Common myeloid progenitor, CD34-positive (primary cell): ENCODE measurements around the gene OSBPL7.

Source experiments
- CTCF ChIA-PET: fragments of 350-600 bp; sonication (Branson Sonifier 250); formaldehyde crosslinking; loops from one replicate; lab custom pipeline; 2021; ENCODE audit warnings: antibody characterized with exemption; lab: Charles Lee
- POLR2A ChIA-PET: fragments of 350-600 bp; sonication (Branson Sonifier 250); formaldehyde crosslinking; loops from one replicate; lab custom pipeline; 2021; ENCODE audit warnings: antibody characterized with exemption; lab: Charles Lee
- DNase-seq, 3 donors: peaks; one replicate each; pipeline versions ENCODE4 v3.0.0 to v3.0.0-alpha.2; 2013
- H3K27ac ChIP-seq, 2 experiments: 1 replicate in 1 of 2; 2 replicates in 1 of 2; pipeline ENCODE4 v1.7.0; 2013; ENCODE audit warnings: inconsistent platforms in 2 of 2, low read length in 2 of 2, mild to moderate bottlenecking in 2 of 2, low read depth in 1 of 2, moderate library complexity in 1 of 2; ENCODE audit not compliant: severe bottlenecking in 2 of 2, insufficient read depth in 1 of 2, poor library complexity in 1 of 2
- H3K27me3 ChIP-seq, 5 experiments: replicated peaks in 2 of 5; 1 replicate in 3 of 5; 2 replicates in 2 of 5; pipeline versions ENCODE4 v1.6.1 to v1.7.0; 2013; ENCODE audit warnings: low read length in 4 of 5, mild to moderate bottlenecking in 2 of 5, moderate library complexity in 2 of 5, inconsistent platforms in 1 of 5; ENCODE audit not compliant: insufficient read depth in 5 of 5, control insufficient read depth in 4 of 5
- H3K36me3 ChIP-seq, 4 experiments: 1 replicate in 2 of 4; 2 replicates in 2 of 4; pipeline versions ENCODE4 v1.6.1 to v1.7.0; 2013; ENCODE audit warnings: low read length in 3 of 4, control low read depth in 1 of 4, mild to moderate bottlenecking in 1 of 4; ENCODE audit not compliant: control insufficient read depth in 4 of 4, insufficient read depth in 4 of 4
- H3K4me1 ChIP-seq, 4 experiments: 1 replicate in 3 of 4; 2 replicates in 1 of 4; pipeline versions ENCODE4 v1.6.1 to v1.7.1; 2013; ENCODE audit warnings: low read length in 3 of 4, mild to moderate bottlenecking in 3 of 4, control low read depth in 1 of 4, inconsistent platforms in 1 of 4, moderate library complexity in 1 of 4; ENCODE audit not compliant: control insufficient read depth in 4 of 4, insufficient read depth in 4 of 4; ENCODE audit errors: control extremely low read depth in 1 of 4
- H3K4me3 ChIP-seq, 7 experiments: 1 replicate in 4 of 7; 2 replicates in 3 of 7; pipeline versions ENCODE4 v1.5.1 to v1.7.0; 2013; ENCODE audit warnings: mild to moderate bottlenecking in 7 of 7, low read length in 6 of 7, moderate library complexity in 6 of 7, inconsistent platforms in 2 of 7, low read depth in 2 of 7, control low read depth in 1 of 7; ENCODE audit not compliant: insufficient read depth in 4 of 7, control insufficient read depth in 1 of 7; ENCODE audit errors: extremely low read depth in 1 of 7
- H3K9me3 ChIP-seq, 5 experiments: 1 replicate in 4 of 5; 2 replicates in 1 of 5; pipeline versions ENCODE4 v1.6.1 to v1.7.1; 2013; ENCODE audit warnings: low read length in 4 of 5, mild to moderate bottlenecking in 2 of 5, inconsistent platforms in 1 of 5, low read depth in 1 of 5, moderate library complexity in 1 of 5; ENCODE audit not compliant: control insufficient read depth in 4 of 5, insufficient read depth in 2 of 5; ENCODE audit errors: control extremely low read depth in 1 of 5
- WGBS: methylation state at CpG from one replicate; pipeline ENCODE4 v1.1.5; 2013; ENCODE audit not compliant: insufficient coverage; 5-methylcytosine and 5-hydroxymethylcytosine counted together

OSBPL7 gene

GRCh38 chr17:47792457-47792856 lies 29.1 kb downstream of the OSBPL7 start:
- ChIA-PET CTCF (interaction anchor here (1.3 to 1.5 kb wide), 2 partner anchors 9 kb away, joined by 3 to 6 read pairs; no protein-coding TSS in a partner anchor), POLR2A (no interaction called here)
- H3K27ac ChIP-seq, result no peak overlapping the region
- peaks cover 0 to 2% (median 0%) of the 10 kb centered on the region in 5 experiments for H3K9me3 ChIP-seq
- no CpG with 5 or more reads among the region's 1 CpG for WGBS
- H3K27me3 ChIP-seq, result peaks cover 12 to 69% (median 27%) of the 10 kb centered on the region in 5 experiments
- no peaks in the 10 kb centered on the region for H3K36me3 ChIP-seq
- peaks cover 0 to 8% (median 7%) of the 10 kb centered on the region in 4 experiments for H3K4me1 ChIP-seq
- no peak overlapping the region for H3K4me3 ChIP-seq
- no peak for DNase-seq

GRCh38 chr17:47791025-47791424 lies 30.6 kb downstream of the OSBPL7 start:
- WGBS, result 60% methylated on average over 1 of the region's 3 CpGs
- Histone ChIP-seq H3K27me3 (peaks cover 12 to 72% (median 27%) of the 10 kb centered on the region in 5 experiments), H3K4me3 (no peak overlapping the region), H3K36me3 (no peaks in the 10 kb centered on the region), H3K4me1 (peaks cover 0 to 8% (median 7%) of the 10 kb centered on the region in 4 experiments), H3K27ac (no peak overlapping the region), H3K9me3 (peaks cover 0 to 2% (median 0%) of the 10 kb centered on the region in 5 experiments)
- CTCF ChIA-PET, result interaction anchor here (1.6 kb wide), 1 partner anchor 98 kb away, joined by 3 read pairs; no protein-coding TSS in a partner anchor
- POLR2A ChIA-PET, result no interaction called here
- no peak for DNase-seq

- CTCF ChIA-PET, result interaction anchor here (1.0 to 1.6 kb wide), 3 partner anchors 16 to 97 kb away, joined by 3 to 4 read pairs (median 3); no protein-coding TSS in a partner anchor
- POLR2A ChIA-PET, result no interaction called here
- Histone ChIP-seq H3K27me3 (peaks cover 12 to 70% (median 25%) of the 10 kb centered on the region in 5 experiments), H3K4me1 (peaks cover 0 to 8% (median 7%) of the 10 kb centered on the region in 4 experiments), H3K27ac (no peak overlapping the region), H3K9me3 (peaks cover 0 to 2% (median 0%) of the 10 kb centered on the region in 5 experiments), H3K4me3 (peak overlapping the region; percentile 27 to 65 (median 51)), H3K36me3 (no peaks in the 10 kb centered on the region)
- WGBS, result 2% methylated on average over 48 of the region's 70 CpGs
- peak; percentile 40 to 58 (median 56) for DNase-seq
Observed at GRCh38 chr17:47789611-47790561, 31.7 kb downstream of the OSBPL7 start.

GRCh38 chr17:47785538-47786123 lies 36.0 kb downstream of the OSBPL7 start:
- Histone ChIP-seq H3K27ac (no peak overlapping the region), H3K27me3 (peaks cover 4 to 56% (median 15%) of the 10 kb centered on the region in 5 experiments), H3K4me1 (peaks cover 0 to 8% (median 7%) of the 10 kb centered on the region in 4 experiments), H3K36me3 (no peaks in the 10 kb centered on the region), H3K4me3 (no peak overlapping the region), H3K9me3 (peaks cover 0 to 2% (median 0%) of the 10 kb centered on the region in 5 experiments)
- 46% methylated on average over 4 of the region's 5 CpGs for WGBS
- peak; percentile 38 to 72 (median 69) for DNase-seq
- ChIA-PET POLR2A (no interaction called here), CTCF (interaction anchor here (1.1 to 1.4 kb wide), 6 partner anchors 13 to 88 kb away, joined by 3 to 5 read pairs (median 3); no protein-coding TSS in a partner anchor)

GRCh38 chr17:47781397-47781796 lies 40.2 kb downstream of the OSBPL7 start:
- Histone ChIP-seq H3K4me3 (no peak overlapping the region), H3K4me1 (no peaks in the 10 kb centered on the region), H3K36me3 (no peaks in the 10 kb centered on the region), H3K9me3 (no peaks in the 10 kb centered on the region), H3K27ac (no peak overlapping the region), H3K27me3 (peaks cover 9 to 57% (median 12%) of the 10 kb centered on the region in 5 experiments)
- no peak for DNase-seq
- CTCF ChIA-PET, result no interaction called here
- POLR2A ChIA-PET, result interaction anchor here (0.6 kb wide), 1 partner anchor 15 kb away, joined by 3 read pairs; no protein-coding TSS in a partner anchor
- 71% methylated on average over 4 of the region's 5 CpGs for WGBS

- no peak for DNase-seq
- H3K36me3 ChIP-seq, result no peaks in the 10 kb centered on the region
- POLR2A ChIA-PET, result no interaction called here
- CTCF ChIA-PET, result interaction anchor here (0.9 to 1.4 kb wide), 2 partner anchors 23 to 36 kb away, joined by 3 to 5 read pairs; no protein-coding TSS in a partner anchor
- no peaks in the 10 kb centered on the region for H3K9me3 ChIP-seq
- H3K27me3 ChIP-seq, result peaks cover 9 to 69% (median 17%) of the 10 kb centered on the region in 5 experiments
- H3K27ac ChIP-seq, result no peak overlapping the region
- H3K4me3 ChIP-seq, result no peak overlapping the region
- H3K4me1 ChIP-seq, result no peaks in the 10 kb centered on the region
- WGBS, result 29% methylated on average over 41 of the region's 45 CpGs
Observed at GRCh38 chr17:47778184-47778635, 43.4 kb downstream of the OSBPL7 start.
